Endothelial cell of coronary artery (primary cell): ENCODE measurements around the gene TMBIM1. TPM values are rescaled to one million over a fixed set of nuclear protein-coding genes. Genes with fewer than 3 reads are reported as not detected.

Experiments
- total RNA-seq: library from RNA; depleted of rRNA; stranded (reverse); fragments of >200 nt; gene quantifications from 2 replicates; pipeline ENCODE4 v1.2.3, GENCODE V29; 2014

The TMBIM1 gene
- 118 and 151 TPM in 2 replicates for total RNA-seq

GRCh38 chr2:218292048-218293014 lies at the start of gene TMBIM1:
Gene TMBIM1, minus strand, starts transcription at chr2:218292503. Its CDS starts 10,362 bp downstream, at chr2:218282141.

GRCh38 chr2:218269900-218270720 lies 22.2 kb downstream of the TMBIM1 start, which contains the start of the genes AAMP and PNKD:
Gene AAMP, minus strand, starts transcription at chr2:218270137. Its CDS starts 51 bp downstream, at chr2:218270086.
Gene PNKD, plus strand, starts transcription at chr2:218270519. Its CDS starts 17 bp downstream, at chr2:218270536.

GRCh38 chr2:218260742-218261422 lies 31.4 kb downstream of the TMBIM1 start, which contains the start of gene GPBAR1:
Gene GPBAR1, plus strand, starts transcription at chr2:218261015. Its CDS starts 1,710 bp downstream, at chr2:218262725.

Other genes starting within 250 kb of the TMBIM1 start
- not detected in 2 replicates for gene RUFY4, start 223.2 kb downstream of the TMBIM1 start, total RNA-seq
- gene CXCR2, start 166.5 kb downstream of the TMBIM1 start, total RNA-seq = not detected in 2 replicates
- not detected in 2 replicates for gene CXCR1, start 125.5 kb downstream of the TMBIM1 start, total RNA-seq
- 413 and 416 TPM in 2 replicates for gene ARPC2, start 75.3 kb downstream of the TMBIM1 start, total RNA-seq
- gene GPBAR1, start 31.5 kb downstream of the TMBIM1 start, total RNA-seq = under 0.01 TPM in 1 of 2 replicates, not detected in the other
- gene AAMP, start 22.4 kb downstream of the TMBIM1 start, total RNA-seq = 145 and 146 TPM in 2 replicates
- 12.1 and 13.6 TPM in 2 replicates for gene PNKD, start 22.0 kb downstream of the TMBIM1 start, total RNA-seq
- not detected in 2 replicates for gene CATIP, start 64.4 kb upstream of the TMBIM1 start, total RNA-seq
- gene SLC11A1, start 89.8 kb upstream of the TMBIM1 start, total RNA-seq = under 0.01 and 0.19 TPM in 2 replicates
- 34.9 and 66.9 TPM in 2 replicates for gene CTDSP1, start 107.4 kb upstream of the TMBIM1 start, total RNA-seq
- not detected in 2 replicates for gene VIL1, start 126.6 kb upstream of the TMBIM1 start, total RNA-seq